Gastrocnemius medialis (tissue), 4 donors: Measurements from ENCODE around the gene GPR55. TPM values are rescaled to one million over a fixed set of nuclear protein-coding genes. Genes with fewer than 3 reads are reported as not detected.

Experiments
- ATAC-seq, 2 donors: fragments of 150-250 bp; one replicate each; pipeline ENCODE4 v1.9.1; 2016
- DNase-seq, 2 donors: peaks; one replicate each; pipeline ENCODE4 v3.0.0-alpha.2; 2019
- H3K27ac ChIP-seq, 4 donors: fragments of 200-600 bp; sonication (generic); 1 replicate in 1 of 4; 2 replicates in 3 of 4; pipeline ENCODE4 v1.5.1; 2016 to 2018; ENCODE audit warnings: mild to moderate bottlenecking in 2 of 4, moderate library complexity in 1 of 4
- H3K27me3 ChIP-seq, 3 donors: fragments of 200-600 bp; sonication (generic) in 2 of 3; 1 replicate in 1 of 3; 2 replicates in 2 of 3; pipeline versions ENCODE4 v1.5.1 to v1.6.0; 2016 to 2019; ENCODE audit warnings: mild to moderate bottlenecking in 1 of 3, moderate library complexity in 1 of 3
- H3K36me3 ChIP-seq, 2 donors: fragments of 200-600 bp; sonication (generic) in 1 of 2; one replicate each; pipeline ENCODE4 v1.5.1; 2017 to 2018
- H3K4me1 ChIP-seq, 2 donors: fragments of 200-600 bp; sonication (generic) in 1 of 2; one replicate each; pipeline ENCODE4 v1.5.1; 2016 to 2017; ENCODE audit warnings: mild to moderate bottlenecking in 2 of 2
- H3K4me3 ChIP-seq, 4 donors: fragments of 200-600 bp; sonication (generic) in 3 of 4; 1 replicate in 1 of 4; 2 replicates in 3 of 4; pipeline ENCODE4 v1.5.1; 2016 to 2019; ENCODE audit warnings: mild to moderate bottlenecking in 2 of 4
- H3K9me3 ChIP-seq, 3 donors: fragments of 200-600 bp; sonication (generic) in 2 of 3; 1 replicate in 1 of 3; 2 replicates in 2 of 3; pipeline ENCODE4 v1.5.1; 2016 to 2019
- POLR2A ChIP-seq, 2 donors: fragments of 450-650 bp; IDR thresholded peaks; one replicate each; pipeline ENCODE4 v1.6.1; 2017; ENCODE audit warnings: antibody characterized with exemption in 2 of 2, mild to moderate bottlenecking in 2 of 2, moderate library complexity in 2 of 2
- in situ Hi-C, 4 donors: fragments of 200-750 bp; cut with MboI; loops; one replicate each; pipeline versions ENCODE4 v1.15.0 to v1.8.0; 2017; ENCODE audit warnings: low sequenced_read_pairs in 4 of 4
- intact Hi-C: fragments of 100-400 bp; cut with DNase I; formaldehyde crosslinking; loops from one replicate; pipeline ENCODE4 v1.15.1; 2023; ENCODE audit warnings: low total_unique reads
- total RNA-seq, 4 donors: library from RNA; depleted of rRNA; stranded (reverse); fragments of >200 nt; gene quantifications; one replicate each; pipeline versions ENCODE4 v1.1.0 to v1.2.3, GENCODE V29; 2016
- TF ChIP-seq, protein P1 (sequence below), 5 experiments: fragments of 450-650 bp in 3 of 5; fragments of 200-600 bp in 2 of 5; sonication (generic) in 2 of 5; IDR thresholded peaks in 4 of 5; conservative IDR thresholded peaks in 1 of 5; 1 replicate in 4 of 5; 2 replicates in 1 of 5; pipeline ENCODE4 v1.5.1; 2016 to 2019; ENCODE audit warnings: antibody characterized with exemption in 5 of 5, mild to moderate bottlenecking in 3 of 5, moderate library complexity in 3 of 5

GPR55 gene
- total RNA-seq, 4 donors from 2014 or later = not detected

- TF ChIP-seq, protein P1, sequence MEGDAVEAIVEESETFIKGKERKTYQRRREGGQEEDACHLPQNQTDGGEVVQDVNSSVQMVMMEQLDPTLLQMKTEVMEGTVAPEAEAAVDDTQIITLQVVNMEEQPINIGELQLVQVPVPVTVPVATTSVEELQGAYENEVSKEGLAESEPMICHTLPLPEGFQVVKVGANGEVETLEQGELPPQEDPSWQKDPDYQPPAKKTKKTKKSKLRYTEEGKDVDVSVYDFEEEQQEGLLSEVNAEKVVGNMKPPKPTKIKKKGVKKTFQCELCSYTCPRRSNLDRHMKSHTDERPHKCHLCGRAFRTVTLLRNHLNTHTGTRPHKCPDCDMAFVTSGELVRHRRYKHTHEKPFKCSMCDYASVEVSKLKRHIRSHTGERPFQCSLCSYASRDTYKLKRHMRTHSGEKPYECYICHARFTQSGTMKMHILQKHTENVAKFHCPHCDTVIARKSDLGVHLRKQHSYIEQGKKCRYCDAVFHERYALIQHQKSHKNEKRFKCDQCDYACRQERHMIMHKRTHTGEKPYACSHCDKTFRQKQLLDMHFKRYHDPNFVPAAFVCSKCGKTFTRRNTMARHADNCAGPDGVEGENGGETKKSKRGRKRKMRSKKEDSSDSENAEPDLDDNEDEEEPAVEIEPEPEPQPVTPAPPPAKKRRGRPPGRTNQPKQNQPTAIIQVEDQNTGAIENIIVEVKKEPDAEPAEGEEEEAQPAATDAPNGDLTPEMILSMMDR (IDR thresholded peaks at IDR 0.05 in 4 of 5, conservative IDR thresholded peaks at IDR 0.05 in 1 of 5) = no peak
- TF ChIP-seq POLR2A (IDR thresholded peaks at IDR 0.05) = no peak
- in situ Hi-C loops = no loop called here
- intact Hi-C loops = no loop called here
- Histone ChIP-seq H3K4me1 (no peaks in the 10 kb centered on the region), H3K27me3 (peaks cover 0 to 6% (median 4%) of the 10 kb centered on the region in 3 donors), H3K4me3 (no peak overlapping the region), H3K36me3 (no peaks in the 10 kb centered on the region), H3K27ac (no peak overlapping the region), H3K9me3 (no peaks in the 10 kb centered on the region)
- DNase-seq (no peak), ATAC-seq (no peak)
Observed at GRCh38 chr2:230888824-230889400, 36.1 kb downstream of the GPR55 start.

GRCh38 chr2:230887342-230887741, 37.7 kb downstream of the GPR55 start:
- no peak overlapping the region for H3K27ac ChIP-seq
- H3K27me3 ChIP-seq = peaks cover 0 to 1% (median under 1%) of the 10 kb centered on the region in 3 donors
- H3K9me3 ChIP-seq = no peaks in the 10 kb centered on the region
- in situ Hi-C loops (no loop called here), intact Hi-C loops (no loop called here)
- H3K4me1 ChIP-seq = no peaks in the 10 kb centered on the region
- H3K4me3 ChIP-seq = no peak overlapping the region
- DNase-seq = no peak
- no peaks in the 10 kb centered on the region for H3K36me3 ChIP-seq
- TF ChIP-seq POLR2A (IDR thresholded peaks at IDR 0.05) = no peak
- TF ChIP-seq, protein P1 (IDR thresholded peaks at IDR 0.05 in 4 of 5, conservative IDR thresholded peaks at IDR 0.05 in 1 of 5) = no peak
- ATAC-seq = no peak

DNA sequence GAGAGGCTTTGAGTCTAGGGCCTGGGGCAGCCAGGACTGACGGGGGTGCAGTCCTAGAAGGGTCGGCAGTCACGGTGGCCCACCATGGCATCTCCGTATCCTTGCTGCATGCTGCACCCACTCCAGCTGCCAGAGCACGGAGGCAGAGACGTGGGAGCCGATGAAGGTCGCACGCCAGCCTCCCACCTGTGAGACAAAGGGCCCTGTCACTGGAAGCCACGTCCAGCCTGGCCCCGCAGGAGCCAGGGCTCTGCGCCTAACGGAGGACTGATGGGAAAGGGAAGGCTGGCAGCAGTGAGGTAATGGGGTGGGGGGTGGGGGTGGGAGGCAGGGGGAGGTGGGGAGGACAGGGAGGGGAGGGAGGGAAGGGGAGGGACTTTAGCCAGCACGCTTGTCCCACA, 38.4 kb downstream of the GPR55 start:
- Histone ChIP-seq H3K4me1 (no peaks in the 10 kb centered on the region), H3K27me3 (no peaks in the 10 kb centered on the region), H3K4me3 (no peak overlapping the region), H3K9me3 (no peaks in the 10 kb centered on the region), H3K36me3 (no peaks in the 10 kb centered on the region), H3K27ac (no peak overlapping the region)
- ATAC-seq (no peak), DNase-seq (no peak)
- TF ChIP-seq POLR2A (IDR thresholded peaks at IDR 0.05) = no peak
- TF ChIP-seq, protein P1 (IDR thresholded peaks at IDR 0.05 in 4 of 5, conservative IDR thresholded peaks at IDR 0.05 in 1 of 5) = no peak
- in situ Hi-C loops = no loop called here
- intact Hi-C loops = no loop called here

- no peak overlapping the region for H3K4me3 ChIP-seq
- no peaks in the 10 kb centered on the region for H3K27me3 ChIP-seq
- DNase-seq (no peak), ATAC-seq (no peak)
- TF ChIP-seq, protein P1 (IDR thresholded peaks at IDR 0.05 in 4 of 5, conservative IDR thresholded peaks at IDR 0.05 in 1 of 5) = no peak
- no peak for TF ChIP-seq POLR2A (IDR thresholded peaks at IDR 0.05)
- H3K9me3 ChIP-seq = no peaks in the 10 kb centered on the region
- in situ Hi-C loops (no loop called here), intact Hi-C loops (no loop called here)
- no peaks in the 10 kb centered on the region for H3K36me3 ChIP-seq
- no peak overlapping the region for H3K27ac ChIP-seq
- no peaks in the 10 kb centered on the region for H3K4me1 ChIP-seq
Observed at GRCh38 chr2:230886206-230886605, 38.8 kb downstream of the GPR55 start.
